Right lobe of liver (tissue), 4 donors: Measurements from ENCODE around the gene MAFB.

Experiments
- CTCF ChIP-seq, 4 donors: fragments of 200-600 bp in 3 of 4; fragments of 450-650 bp in 1 of 4; IDR thresholded peaks; one replicate each; pipeline versions ENCODE4 v1.5.1 to v1.8.0; 2016 to 2022; ENCODE audit warnings: antibody characterized with exemption in 4 of 4, mild to moderate bottlenecking in 2 of 4
- POLR2A ChIP-seq: fragments of 450-650 bp; IDR thresholded peaks from one replicate; pipeline ENCODE4 v1.6.1; 2017; ENCODE audit warnings: antibody characterized with exemption, mild to moderate bottlenecking
- donor health status: DM: no; HTN: no; CAD: no.
- donor health status: DM: no; HTN: no; CAD: no.
- donor health status: DM: no; HTN: yes; CAD: no.

DNA sequence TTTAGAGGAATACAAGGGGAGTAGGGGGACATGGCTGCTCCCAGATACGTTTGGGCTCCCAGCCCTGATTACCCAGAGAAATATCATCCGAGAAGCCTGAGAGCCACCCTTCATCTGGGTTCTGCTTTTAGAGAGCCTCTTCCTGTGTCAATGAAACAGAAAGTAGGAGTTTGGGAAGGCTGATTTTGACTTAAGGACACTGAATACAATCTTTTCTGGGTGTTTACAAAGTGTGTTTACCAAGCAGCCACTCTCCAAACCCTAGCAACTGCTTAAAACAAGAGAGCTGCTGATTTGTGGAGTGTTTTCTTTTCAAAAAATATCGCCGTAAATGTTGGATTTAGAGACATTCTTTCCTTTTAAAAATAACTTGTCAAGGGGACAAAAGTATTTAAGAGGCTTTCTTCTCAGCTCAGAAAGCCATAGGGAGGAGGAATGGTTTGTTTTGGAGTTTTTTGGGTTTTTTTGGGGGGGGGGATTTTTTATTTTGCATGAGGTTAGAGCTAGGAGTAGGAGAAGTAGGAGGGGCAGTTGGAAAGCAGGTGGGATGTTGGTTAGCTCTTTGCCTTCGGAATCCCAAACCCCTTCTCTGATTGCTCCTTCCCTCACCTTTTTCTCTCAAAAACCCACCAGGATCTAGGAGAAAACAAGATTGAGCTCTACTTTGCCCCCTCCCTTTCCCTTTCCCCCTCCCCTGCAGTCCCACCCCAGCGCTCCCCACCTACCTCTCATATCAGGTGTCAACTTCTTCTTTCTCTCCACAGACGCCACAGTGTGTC lies 12.4 kb downstream of the MAFB start:
- TF ChIP-seq POLR2A, result no peak
- no peak for TF ChIP-seq CTCF (IDR thresholded peaks at IDR 0.05)
